Stimulated activated CD8-positive, alpha-beta memory T cell treated with anti-CD3 and anti-CD28 coated beads, Interleukin-7, amount 100 ng/mL, for 4 hours (primary cell): ENCODE data around the gene RAET1G.
"Not testable (repeated sequence)": the region's sequence is repeated elsewhere in the genome, so short reads cannot be mapped to it uniquely, and the experiment has no call there.

Experiments used
- DNase-seq, 2 donors: peaks; one replicate each; pipeline ENCODE4 v3.0.0-alpha.2; 2020; ENCODE audit warnings: low read depth in 2 of 2

Gene RAET1G

DNA sequence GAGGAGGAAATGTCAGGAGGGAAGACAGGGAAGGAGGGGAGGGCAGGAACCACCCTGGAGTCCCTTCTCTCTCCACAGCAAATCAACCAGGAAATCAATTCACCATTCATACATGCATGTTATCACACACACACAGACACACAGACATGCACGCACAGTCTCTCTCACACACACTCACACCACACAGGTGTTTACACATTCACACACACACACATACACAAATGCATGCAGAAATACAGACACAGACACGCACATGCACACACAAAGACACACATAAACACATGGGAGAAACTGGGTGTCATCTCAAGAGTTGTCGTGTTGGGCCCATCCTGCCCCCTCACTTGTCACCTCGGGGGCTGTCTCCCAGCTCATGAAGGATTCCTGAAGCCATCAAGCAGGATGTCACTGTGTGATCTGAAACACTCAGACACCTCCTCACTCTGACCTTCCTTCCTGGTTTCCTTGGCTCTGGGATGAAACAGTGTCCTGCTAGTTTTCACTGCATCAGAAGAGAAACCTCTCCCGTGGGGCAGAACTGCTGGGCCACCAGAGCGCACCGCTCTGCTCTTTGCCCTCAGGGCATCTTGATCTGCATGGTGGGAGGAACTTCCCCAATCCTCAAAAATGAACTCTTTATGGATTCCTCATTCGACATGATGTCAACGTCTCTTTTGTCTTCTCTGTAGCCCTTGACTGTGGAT is 9.2 kb downstream of the RAET1G start:
- no peak for DNase-seq

DNA sequence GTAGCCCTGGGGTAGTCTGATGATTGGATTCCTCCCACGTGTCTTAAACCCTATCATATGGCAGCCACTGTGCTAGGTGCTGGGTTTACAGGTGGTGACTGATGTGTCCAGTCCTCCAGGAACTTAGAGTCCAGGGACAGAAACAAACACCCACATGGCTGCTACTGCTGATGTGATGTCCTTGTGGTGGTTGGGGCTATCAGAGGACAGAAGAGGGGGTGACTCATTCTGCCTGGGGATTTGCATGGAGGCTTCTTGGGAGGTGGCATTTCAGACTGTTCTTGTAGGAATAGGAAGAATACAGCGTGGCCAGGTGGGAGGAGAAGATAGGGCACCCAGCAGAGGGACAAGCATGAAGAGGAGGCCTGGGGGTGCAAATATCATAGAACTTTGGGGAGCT is 9.8 kb downstream of the RAET1G start:
- no peak for DNase-seq

DNA sequence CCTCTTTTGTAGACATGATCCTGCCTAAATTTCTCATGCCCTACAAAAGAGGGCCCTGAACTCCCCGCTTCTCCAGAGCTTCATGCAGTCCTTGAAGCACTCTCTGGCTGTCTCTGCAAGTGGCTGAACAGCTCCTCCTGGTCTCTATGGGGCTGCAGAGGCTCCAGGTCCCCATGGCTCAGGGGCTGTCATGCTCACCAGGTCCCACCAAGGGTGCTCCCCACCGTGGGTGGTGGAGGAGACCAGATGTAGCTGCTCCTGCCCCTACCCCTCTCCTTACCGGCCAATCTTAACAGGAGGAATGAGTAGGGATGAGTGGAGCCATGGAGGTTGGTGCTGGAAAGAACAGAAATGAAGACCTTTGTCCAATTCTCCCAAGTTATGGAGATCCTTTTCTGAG is 10.2 kb downstream of the RAET1G start:
- not testable (repeated sequence) for DNase-seq

DNA sequence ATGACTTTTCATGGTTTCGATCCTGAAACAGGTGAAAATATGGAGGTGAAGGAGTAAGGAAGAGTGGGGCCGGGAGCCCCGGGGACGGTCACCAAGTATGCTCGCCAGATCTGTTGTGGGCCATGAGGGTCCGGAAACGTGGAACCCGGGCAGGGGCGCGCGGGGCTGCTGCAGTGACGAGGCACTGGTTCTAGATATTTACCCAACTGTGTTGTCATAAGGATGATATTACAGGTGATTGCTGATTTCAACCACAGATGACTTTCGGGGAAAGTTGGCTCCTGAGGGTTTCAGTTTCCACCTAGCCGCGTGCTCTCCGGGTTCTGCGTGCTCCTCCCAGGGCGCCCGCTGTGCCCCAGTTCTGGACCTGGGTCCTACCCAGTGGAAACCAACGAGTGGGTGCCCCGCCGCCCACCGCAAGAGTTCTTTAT is 12.2 kb downstream of the RAET1G start:
- no peak for DNase-seq

DNA sequence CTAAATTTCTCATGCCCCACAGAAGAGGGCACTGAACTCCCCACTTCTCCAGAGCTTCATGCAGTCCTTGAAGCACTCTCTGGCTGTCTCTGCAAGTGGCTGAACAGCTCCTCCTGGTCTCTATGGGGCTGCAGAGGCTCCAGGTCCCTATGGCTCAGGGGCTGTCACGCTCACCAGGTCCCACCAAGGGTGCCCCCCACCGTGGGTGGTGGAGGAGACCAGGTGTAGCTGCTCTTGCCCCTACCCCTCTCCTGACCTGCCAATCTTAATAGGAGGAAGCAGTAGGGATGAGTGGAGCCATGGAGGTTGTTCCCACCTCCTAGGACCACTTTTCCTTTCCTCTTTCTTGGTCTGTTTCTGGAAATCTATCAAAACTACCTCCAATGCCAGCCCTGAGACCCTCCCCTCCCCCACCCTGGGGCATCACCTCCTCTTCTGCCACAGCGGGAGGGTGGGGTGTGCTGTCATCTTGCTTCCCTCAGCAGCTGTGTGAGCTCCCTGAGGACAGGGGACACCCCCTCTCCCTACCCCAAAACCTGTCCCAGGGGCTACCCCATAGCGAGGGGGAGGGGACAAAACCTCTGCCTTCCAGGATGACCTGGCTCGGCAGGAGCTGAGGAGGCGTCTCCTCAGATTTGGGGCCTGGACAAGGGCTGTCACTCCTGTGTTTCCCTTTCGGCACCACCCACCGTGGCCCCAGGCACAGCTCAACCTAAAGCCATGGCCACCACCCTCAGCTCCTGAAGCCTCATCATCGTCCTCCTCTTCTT is 13.0 kb downstream of the RAET1G start:
- no peak for DNase-seq

DNA sequence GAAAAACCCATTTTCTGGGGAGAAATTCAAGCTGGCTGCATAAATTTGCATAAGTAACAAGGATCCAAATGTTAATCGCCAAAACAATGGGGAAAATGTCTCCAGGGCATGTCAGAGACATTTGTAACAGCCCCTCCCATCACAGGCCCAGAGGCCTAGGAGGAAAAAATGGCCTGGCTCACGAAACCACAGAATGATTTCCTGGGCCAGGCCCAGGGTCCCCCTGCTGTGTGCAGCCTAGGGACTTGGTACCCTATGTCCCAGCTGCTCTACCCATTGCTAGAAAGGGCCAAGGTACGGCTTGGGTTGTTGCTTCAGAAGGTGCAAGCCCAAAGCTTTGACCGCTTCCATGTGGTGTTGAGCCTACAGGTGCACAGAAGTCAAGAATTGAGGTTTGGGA is 14.4 kb downstream of the RAET1G start:
- DNase-seq = not testable (repeated sequence)

DNA sequence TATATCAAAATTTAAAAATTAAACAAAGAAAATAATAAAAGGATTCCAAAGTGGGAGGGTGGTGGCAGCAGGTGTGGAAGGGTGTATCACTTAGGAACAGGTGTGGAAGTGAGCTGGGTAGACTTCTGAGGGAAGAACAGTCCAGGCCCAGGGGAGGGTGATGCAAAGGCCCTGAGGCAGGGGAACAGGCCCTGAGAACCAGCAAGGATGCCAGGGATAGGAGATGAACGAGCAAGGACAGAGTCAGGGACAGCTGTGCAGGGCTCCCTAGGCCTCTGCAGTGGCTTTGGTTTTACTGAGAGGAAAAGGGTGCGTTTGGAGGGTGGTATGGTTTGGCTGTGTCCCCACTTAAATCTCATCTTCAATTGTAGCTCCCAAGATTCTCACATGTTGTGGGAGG is 15.6 kb downstream of the RAET1G start:
- DNase-seq = no peak

DNA sequence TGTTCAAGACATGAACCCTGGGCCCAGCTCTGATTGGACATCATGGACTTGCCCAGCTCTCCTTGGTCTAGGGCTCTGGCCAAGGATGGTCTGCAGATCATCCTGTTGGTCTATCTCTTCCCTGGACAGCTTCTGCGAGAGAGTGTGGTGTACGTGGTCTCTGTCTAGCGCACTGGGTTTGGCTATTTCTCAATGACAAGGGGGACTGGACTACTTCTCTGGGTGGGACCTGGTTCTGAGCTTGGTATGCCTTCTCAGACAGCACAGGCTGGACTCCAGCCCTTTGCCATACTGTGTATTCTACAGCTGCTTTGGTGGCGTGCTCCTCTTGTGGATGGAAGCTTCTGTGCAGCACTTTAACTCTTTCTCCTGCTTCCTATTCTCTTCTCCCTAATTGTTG is 16.5 kb downstream of the RAET1G start:
- no peak for DNase-seq

DNA sequence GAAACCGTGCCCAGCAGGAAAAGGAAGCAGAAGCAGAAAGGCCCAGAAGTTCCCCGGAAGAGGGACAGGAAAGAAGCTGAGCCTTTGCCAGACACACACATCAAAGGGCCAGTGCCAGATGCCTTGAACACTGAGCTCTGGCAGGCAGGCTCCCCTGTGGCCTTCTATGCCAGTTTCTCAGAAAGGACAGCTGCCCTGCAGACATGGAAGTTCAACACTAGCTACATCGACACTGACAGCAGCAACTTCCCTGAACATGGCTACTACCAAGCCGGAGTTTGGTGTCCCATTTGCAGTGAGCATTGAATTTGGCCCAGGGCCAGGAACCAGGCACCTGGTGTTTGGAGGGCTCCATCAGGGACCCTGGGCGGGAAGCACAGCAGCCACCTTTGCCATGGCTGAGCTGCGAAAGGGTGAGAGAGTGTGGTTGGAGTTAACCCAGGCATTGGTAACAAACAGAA is 17.0 kb downstream of the RAET1G start:
- no peak for DNase-seq

DNA sequence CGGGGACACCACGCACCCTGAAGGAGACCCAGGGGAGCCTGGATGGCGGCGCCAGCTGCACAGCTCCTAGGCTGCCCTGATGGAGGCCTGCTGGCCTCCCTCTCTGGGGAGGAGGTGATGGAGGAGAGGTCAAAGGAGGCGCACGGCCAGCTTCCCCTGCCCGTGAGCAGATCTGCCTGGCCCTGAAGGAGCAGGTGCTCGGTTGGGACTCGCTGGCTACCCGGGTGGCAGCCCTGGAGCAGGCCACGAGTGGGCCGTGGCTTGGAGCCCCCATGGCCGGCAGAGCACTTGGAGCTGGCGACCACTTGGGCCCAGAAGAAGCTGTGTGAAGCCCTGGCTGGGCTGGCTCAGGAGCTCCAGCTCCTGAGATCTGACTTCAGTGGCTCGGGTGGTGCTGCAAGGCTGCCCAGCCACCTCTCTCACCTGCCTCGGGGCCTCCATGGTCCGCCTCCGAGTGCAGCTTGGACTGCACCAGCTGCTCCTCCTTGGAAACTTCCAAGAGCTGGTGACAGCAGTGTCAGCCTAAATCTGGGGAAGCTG is 17.5 kb downstream of the RAET1G start:
- no peak for DNase-seq

DNA sequence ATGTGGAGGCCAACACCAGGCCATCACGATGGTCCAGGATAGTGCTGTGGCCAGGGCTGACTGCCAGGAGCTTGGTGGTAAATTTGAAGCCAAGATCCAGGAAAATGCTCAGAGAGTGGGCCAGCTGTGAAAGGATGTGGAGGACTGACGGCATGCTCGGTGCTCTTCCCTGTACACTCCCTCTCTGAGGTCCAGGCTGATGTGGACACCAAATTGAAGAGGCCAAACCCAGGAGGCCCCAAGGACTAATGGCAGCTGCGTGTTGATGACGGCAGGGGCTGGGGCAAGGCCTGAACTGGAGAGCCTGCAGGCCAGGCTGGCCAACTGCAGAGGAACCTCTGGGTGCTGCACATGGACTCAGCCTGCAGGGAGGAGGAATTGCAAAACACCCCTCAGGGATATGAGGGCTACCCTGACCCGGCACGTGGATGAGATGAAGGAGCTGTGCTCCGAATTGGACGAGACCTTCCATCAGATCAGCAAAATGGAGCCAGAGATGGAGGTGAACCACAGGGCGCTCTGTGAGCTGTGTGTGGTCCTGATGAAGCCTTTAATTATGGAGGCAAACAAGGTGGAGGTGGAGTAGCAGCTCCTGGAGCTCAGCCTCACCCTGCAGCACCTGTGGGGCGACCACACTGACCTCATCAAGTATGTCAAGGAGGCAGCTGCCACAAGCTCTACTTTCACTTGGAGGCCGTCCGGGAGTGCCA is 18.1 kb downstream of the RAET1G start:
- no peak for DNase-seq

DNA sequence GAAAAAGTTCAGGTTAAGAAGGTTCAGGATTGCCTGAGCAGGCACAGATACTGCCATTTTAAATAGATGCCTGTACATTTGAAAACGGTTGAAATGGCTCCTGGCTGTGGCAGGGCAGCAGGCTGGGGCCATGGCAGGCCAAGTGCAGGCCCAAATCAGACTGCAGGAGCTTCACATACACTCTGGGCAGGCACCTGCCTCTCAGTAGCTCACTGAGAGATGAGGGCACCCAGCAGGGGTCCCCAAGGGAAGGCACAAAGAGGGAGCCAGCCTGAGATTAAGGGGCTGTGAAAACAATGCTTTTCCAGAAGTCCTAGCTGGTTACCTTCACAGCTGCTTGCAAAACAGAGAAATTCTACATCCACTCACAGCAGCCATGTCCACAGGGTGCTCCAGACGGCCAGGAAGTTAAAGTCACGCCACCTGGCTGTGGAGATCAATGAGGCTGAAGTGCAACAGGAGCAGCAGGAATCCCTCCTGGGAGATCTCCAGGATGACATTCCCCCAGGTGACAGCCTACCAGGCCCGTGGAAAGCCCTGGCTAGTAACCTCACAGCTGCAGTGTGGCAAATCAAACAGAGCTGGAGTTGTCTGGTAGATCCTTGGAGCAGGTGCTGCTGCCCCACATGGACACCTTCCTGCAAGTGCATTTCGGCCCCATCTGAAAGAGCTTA is 18.8 kb downstream of the RAET1G start:
- DNase-seq = no peak

DNA sequence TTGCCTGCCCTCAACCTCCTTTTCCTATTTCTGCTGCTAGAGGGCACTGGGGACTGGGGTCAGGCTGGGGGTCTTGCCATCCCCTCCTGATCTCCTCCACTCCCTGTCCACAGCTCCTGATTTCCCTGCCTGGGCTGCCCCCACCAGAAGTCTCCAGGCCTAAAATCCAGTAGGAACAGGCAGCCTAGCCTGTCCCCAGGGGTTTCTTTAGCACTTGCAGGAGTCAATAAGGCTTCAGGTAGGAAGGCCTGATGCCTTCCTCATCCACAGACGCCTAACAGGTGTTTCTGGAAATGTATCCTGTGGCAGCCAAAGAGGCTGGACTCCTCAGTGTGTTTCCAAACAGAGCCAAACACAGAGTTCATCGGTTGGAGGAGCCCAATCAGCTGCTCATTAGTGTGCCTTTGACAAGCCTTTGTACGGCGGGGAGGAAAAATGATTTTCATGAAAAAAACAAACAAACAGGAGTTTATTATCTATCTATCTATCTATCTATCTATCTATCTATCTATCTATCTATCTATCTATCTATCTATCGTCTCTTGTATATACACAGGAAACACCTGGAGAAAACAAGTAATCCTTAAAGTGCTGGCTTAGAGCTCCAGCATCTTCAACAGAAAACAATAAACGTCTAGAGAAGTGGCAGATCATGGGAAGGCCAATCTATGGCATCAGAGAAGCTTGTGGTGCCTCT is 21.3 kb downstream of the RAET1G start:
- no peak for DNase-seq

DNA sequence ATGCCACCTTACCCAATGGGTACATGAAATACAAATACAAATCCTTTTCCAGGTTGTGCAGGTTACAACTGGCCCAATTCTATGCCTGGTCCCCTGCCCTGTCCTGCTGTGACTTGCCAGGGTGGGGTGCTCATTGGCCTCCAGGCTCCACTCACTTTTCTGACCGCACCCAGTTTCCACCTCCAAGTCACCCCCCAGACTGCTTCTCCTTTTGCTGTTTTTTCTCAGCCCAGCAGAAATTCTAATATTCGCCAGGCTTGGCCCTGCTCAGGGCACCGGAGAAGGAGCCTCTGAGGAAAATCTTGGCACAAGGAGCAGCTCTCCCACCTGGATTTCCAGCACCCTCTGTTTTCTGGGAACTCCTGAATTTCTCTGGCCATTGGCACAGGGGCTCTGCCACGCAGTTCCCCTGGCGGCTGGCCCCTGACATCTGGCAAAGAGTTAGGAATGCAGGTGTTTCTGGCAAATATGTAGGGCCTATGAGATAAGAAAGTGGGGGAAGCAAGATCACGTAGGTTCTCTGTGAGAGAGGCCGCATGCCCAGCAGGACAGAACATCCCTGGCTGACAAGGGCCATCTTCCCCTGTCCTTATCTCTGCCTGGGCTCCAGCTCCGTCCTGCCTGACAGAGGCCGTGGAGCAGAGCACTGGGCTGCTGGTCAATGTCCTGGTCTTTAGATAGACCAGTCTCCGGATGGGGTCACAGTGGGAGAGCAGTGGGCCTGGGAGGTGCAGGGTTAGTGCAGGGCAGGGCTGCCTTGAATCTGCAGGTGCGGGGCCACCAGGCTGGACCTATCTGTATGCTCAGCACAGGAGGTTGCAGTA is 22.1 kb downstream of the RAET1G start:
- DNase-seq = no peak

DNA sequence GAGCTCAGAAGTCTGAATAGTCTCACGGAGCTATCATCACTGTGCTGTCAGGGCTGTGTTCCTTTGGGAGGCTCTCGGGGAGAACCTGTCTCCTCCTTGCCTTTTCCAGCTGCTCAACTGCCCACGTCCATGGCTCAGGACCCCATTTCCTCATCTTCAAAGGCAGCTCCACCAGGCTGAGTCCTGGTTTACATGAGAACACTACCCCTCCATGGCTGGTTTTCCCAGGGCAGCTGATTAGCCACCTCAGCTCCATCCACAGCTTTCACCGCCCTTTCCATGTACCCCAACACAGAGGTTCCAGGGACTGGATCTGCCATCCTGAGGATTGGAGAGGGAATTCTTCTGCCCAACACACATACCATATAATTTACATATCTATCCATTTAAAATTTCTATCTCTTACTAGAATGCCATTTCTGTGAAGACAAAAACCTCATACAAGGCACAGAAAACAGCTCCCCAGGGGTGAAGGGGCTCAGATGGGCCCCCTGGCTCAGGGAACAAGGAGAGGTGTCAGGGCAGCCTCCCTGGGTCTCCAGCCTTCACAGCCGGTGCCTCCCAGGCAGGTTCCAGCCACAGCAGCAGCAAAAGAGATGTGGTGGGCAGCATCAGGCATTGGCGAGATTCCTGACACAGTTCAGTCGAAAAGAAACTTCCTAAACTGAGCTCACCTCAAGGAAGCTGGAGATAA is 22.8 kb downstream of the RAET1G start:
- DNase-seq = no peak

DNA sequence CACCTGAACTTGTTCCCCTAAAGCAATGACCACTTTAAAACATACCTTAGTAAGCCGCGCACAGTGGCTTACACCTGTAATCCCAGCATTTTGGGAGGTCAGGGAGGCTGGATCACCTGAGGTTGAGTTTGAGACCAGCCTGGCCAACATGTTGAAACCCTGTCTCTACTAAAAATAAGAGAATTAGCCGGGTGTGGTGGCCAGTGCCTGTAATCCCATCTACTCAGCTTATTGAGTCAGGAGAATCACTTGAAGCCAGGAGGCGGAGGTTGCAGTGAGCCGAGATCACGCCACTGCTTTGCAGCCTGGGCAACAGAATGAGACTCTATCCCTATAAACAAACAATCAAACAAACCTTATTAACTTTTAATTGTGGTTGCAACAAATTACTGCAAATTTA is 23.4 kb downstream of the RAET1G start:
- no peak for DNase-seq

DNA sequence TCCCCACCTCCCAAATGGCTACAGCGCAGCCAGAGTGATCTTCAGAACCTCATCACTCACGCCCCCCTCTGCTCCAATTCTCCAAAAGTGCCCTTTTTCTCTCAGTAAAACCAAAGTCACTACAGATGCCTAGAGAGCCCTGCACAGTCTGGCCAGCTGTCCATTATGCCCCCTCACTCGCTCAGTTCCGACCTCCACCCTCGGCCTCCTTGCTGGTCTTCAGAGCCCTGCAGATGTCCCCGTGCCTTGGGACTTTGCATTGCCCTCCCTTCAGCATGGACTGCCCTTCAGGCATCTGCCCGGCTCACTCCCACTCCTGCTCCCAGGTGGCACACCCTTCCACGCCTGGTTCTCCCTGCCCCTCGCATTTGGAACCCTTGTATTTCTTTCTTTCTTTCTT is 24.0 kb downstream of the RAET1G start:
- DNase-seq = no peak

DNA sequence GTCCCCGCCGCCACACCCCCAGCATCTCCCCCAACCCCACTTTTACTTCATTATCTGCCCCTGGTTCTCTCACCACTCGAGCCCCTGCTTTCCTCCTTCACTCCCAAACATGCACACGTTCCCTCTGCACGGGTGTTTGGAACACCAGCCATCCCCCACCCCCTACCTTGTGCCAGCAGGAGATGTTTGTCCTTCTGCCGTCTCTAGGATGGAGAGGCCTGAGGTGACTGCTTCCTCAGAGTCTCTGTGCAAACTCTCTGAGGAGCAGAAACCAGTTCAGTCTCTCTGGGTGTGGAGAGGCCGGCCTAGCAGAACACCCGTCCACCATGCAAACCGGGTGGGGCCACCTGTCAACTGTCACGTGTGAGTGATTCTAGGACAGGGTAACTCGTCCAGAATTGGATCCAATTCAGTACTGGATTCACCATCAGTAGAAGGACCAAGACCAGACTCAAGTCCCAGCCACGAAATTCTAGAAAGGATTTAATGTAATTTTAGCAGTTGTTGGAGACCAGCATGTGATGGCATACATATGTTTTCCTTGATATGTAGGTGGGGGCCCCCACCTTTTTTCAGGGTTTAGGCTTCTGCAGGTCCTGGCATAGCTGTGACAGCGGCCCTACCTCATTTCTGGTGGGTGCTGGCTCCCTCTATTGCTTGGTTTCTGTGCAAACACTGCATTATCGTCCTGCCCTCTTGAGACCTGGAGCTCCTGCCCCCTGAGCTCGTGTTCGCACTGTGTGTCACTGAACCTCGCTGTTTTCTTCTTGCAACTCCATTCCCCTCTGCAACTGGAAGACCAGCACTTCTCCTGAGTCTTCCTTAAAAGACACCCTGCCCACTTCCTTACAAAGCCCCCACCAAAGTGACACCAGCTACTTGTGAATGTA is 24.8 kb downstream of the RAET1G start, which contains the start of gene RAET1E:
TSS of gene RAET1E (minus strand) at position 259 of the 890 bp plus-strand sequence. CDS start 7,212 bp downstream, outside the sequence.
- DNase-seq = no peak
